Hypothalamus (tissue), 51 donors: ENCODE results near the gene RUBCNL.
A peak's percentile ranks its signal among the peaks of the same experiment; 100 is the strongest.
"Not testable (repeated sequence)": the region's sequence is repeated elsewhere in the genome, so short reads cannot be mapped to it uniquely, and the experiment has no call there.

Experiments
- DNase-seq, 51 donors: peaks; one replicate each; lab custom pipeline; 2025; lab: John Stamatoyannopoulos, UW

RUBCNL gene

GRCh38 chr13:46387064-46387851 lies at the start of gene RUBCNL:
Gene RUBCNL, minus strand, starts transcription at chr13:46387252. Its CDS starts 14,777 bp downstream, at chr13:46372475.
- peak in 37 of 51 donors; percentile 6 to 64 (median 35) for DNase-seq

- not testable (repeated sequence) for DNase-seq
Observed at GRCh38 chr13:46429558-46429957, 42.5 kb upstream of the RUBCNL start.

- no peak for DNase-seq
Observed at GRCh38 chr13:46405457-46405856, 18.4 kb upstream of the RUBCNL start.

GRCh38 chr13:46404733-46405100 lies 17.7 kb upstream of the RUBCNL start:
- no peak for DNase-seq

GRCh38 chr13:46403851-46404732 lies 17.0 kb upstream of the RUBCNL start:
- no peak for DNase-seq

GRCh38 chr13:46402178-46402577 lies 15.1 kb upstream of the RUBCNL start:
- no peak for DNase-seq

GRCh38 chr13:46401432-46401831 lies 14.4 kb upstream of the RUBCNL start:
- DNase-seq: no peak

- DNase-seq: no peak
Observed at GRCh38 chr13:46396341-46396740, 9.3 kb upstream of the RUBCNL start.

GRCh38 chr13:46392967-46393366 lies 5.9 kb upstream of the RUBCNL start:
- DNase-seq: no peak

GRCh38 chr13:46389457-46390451 lies 2.7 kb upstream of the RUBCNL start:
- DNase-seq: peak in 47 of 51 donors; percentile 15 to 96 (median 79)

GRCh38 chr13:46388846-46389245 lies 1.8 kb upstream of the RUBCNL start:
- no peak for DNase-seq

GRCh38 chr13:46388308-46388707 lies 1.3 kb upstream of the RUBCNL start:
- no peak for DNase-seq

GRCh38 chr13:46386392-46387063 lies 524 bp downstream of the RUBCNL start:
- DNase-seq: peak in 4 of 51 donors; percentile 34 to 47 (median 40)

- DNase-seq: peak in 1 of 51 donors; percentile 4
Observed at GRCh38 chr13:46385946-46386345, 1.1 kb downstream of the RUBCNL start.

GRCh38 chr13:46383383-46383782 lies 3.7 kb downstream of the RUBCNL start:
- DNase-seq: no peak

- no peak for DNase-seq
Observed at GRCh38 chr13:46382224-46382623, 4.8 kb downstream of the RUBCNL start.

GRCh38 chr13:46380242-46380641 lies 6.8 kb downstream of the RUBCNL start:
- no peak for DNase-seq

- no peak for DNase-seq
Observed at GRCh38 chr13:46379611-46380010, 7.4 kb downstream of the RUBCNL start.

- DNase-seq: no peak
Observed at GRCh38 chr13:46378411-46378810, 8.6 kb downstream of the RUBCNL start.

- no peak for DNase-seq
Observed at GRCh38 chr13:46377554-46377953, 9.5 kb downstream of the RUBCNL start.
